ENCODE data around the gene DCST1.

DCST1 gene

DNA sequence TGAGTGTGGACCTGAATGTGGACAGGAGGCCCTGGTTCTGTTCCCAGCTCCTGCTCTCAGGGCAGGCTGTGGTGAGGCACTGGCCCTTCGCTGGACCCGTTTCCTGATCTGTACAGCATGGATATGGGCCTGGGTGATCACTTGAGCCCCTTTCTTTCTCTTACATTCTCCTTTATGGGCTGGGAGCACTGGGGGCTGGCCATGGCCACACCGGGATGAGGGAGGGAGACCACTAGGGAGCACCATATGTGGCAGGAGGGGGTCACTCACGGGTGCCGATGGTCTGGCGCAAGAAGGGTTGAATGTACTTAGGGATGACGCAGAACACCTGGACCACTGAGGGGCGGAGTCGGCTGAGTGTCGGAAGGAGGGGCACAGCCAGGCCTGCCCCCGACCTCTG is 2.7 kb upstream of the DCST1 start:
- no peak overlapping the region for H3K4me3 ChIP-seq (ENCODE audit: low read depth, low read length)

DNA sequence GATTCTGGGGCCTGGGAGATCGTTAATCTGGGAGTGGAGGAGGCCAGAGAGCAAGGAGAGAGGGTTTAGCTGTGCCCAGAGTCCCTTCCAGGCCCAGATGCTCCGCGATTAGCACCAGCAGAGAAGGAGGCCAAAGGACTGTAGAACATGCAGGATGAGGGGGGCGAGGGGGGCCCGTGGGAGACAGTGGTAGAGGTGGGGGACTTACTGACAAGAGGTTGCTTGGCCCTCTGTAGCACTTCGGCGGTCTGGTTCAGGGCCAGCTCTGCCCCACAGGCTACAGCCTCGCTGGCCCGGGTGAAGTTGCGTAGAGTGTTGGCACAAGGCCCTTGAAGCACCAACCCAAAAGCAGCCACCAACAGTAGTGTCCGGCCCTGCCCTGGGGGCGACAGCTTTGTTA is 738 bp upstream of the DCST1 start:
- no peak overlapping the region for H3K4me3 ChIP-seq (ENCODE audit: low read depth, low read length)

- no peak overlapping the region for H3K4me3 ChIP-seq (ENCODE audit: low read depth, low read length)
Observed at GRCh38 chr1:155034318-155035208, 939 bp downstream of the DCST1 start.

DNA sequence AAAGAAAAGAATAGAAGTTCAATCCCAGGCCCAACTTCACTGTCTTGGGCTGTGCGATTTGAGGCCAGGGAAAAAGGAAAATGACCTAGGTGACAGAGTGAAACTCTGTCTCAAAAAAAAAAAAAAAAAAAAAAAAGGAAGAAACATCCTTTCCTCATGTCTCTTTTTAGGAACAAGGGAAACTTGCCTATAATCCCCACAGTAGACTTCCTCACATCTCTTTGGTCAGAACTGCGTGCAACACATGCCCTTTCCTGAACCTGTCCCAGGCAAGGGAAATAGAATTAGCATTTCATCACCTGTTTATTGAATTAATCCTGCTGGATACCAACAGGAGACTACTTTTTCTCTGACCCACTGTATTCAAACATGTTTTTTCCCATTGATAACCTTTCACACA is 2.3 kb downstream of the DCST1 start:
- H3K4me3 ChIP-seq (ENCODE audit: low read depth, low read length) = no peak overlapping the region

DNA sequence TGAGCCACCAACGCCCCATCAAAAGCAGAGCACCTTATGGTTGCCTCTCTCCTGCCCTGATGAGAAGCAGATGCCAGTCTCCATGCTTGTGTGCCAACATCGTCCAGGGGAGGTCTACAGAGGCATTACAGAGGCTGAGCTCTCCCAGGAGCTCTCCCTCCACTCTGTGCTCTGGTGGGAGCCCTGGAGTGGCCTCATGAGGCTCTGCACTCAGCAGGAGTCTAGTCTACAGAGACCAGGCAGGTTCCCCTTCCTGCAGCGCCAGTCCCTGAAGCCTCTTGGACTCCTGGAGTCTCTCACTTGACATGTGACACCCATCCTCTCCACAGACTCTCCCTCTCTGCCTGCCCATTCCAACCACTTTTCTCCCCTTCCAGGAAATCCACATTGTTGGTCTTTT is 3.4 kb downstream of the DCST1 start:
- H3K4me3 ChIP-seq (ENCODE audit: low read depth, low read length) = no peak overlapping the region

- no peak overlapping the region for H3K4me3 ChIP-seq (ENCODE audit: low read depth, low read length)
Observed at GRCh38 chr1:155037851-155038441, 4.3 kb downstream of the DCST1 start.

- H3K4me3 ChIP-seq (ENCODE audit: low read depth, low read length) = no peak overlapping the region
Observed at GRCh38 chr1:155038602-155039307, 5.1 kb downstream of the DCST1 start.

- no peak overlapping the region for H3K4me3 ChIP-seq (ENCODE audit: low read depth, low read length)
Observed at GRCh38 chr1:155039308-155039669, 5.7 kb downstream of the DCST1 start.

GRCh38 chr1:155040358-155041093 is 6.9 kb downstream of the DCST1 start:
- no peak overlapping the region for H3K4me3 ChIP-seq (ENCODE audit: low read depth, low read length)

DNA sequence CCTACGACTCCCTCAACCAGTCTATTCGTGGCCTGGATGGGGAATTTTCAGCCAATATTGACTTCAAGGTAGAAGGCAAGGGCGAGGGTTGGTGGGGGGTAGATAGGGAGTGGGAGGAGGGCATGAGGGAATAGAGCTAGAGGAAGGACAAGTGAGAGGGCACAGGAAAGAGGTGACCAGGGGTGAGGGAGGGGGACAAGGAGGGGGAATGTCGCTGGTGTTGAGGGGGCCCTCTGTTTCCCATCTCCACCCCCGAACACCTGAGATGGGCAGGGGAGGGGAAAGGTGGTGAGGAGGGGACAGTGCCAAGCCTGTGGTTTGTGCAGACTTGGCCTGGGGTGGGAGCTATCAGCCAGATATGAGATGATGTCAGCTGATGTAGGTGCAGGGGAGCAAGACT is 9.2 kb downstream of the DCST1 start:
- no peak overlapping the region for H3K4me3 ChIP-seq (ENCODE audit: low read depth, low read length)

DNA sequence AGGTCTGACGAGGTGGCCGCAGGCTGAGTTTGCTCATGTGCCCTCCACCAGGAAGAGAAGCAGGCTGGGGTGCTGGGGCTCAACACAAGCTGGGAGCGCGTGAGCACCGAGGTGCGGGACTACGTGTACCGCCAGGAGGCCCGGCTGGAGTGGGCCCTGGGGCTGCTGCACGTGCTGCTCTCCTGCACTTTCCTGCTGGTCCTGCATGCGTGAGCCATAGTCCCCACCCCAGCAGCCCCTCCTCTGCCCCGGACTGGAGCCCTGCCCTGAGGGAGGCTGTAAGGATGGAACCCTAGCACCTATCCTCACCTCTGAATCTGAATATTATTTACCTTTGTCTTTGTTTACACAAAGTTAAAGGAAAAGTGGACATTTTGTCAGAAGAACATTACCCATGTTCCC is 9.7 kb downstream of the DCST1 start:
- no peak overlapping the region for H3K4me3 ChIP-seq (ENCODE audit: low read depth, low read length)

- no peak overlapping the region for H3K4me3 ChIP-seq (ENCODE audit: low read depth, low read length)
Observed at GRCh38 chr1:155043793-155044192, 10.2 kb downstream of the DCST1 start.

GRCh38 chr1:155044365-155044764 is 10.7 kb downstream of the DCST1 start:
- no peak overlapping the region for H3K4me3 ChIP-seq (ENCODE audit: low read depth, low read length)

- no peak overlapping the region for H3K4me3 ChIP-seq (ENCODE audit: low read depth, low read length)
Observed at GRCh38 chr1:155044812-155045657, 11.4 kb downstream of the DCST1 start.

DNA sequence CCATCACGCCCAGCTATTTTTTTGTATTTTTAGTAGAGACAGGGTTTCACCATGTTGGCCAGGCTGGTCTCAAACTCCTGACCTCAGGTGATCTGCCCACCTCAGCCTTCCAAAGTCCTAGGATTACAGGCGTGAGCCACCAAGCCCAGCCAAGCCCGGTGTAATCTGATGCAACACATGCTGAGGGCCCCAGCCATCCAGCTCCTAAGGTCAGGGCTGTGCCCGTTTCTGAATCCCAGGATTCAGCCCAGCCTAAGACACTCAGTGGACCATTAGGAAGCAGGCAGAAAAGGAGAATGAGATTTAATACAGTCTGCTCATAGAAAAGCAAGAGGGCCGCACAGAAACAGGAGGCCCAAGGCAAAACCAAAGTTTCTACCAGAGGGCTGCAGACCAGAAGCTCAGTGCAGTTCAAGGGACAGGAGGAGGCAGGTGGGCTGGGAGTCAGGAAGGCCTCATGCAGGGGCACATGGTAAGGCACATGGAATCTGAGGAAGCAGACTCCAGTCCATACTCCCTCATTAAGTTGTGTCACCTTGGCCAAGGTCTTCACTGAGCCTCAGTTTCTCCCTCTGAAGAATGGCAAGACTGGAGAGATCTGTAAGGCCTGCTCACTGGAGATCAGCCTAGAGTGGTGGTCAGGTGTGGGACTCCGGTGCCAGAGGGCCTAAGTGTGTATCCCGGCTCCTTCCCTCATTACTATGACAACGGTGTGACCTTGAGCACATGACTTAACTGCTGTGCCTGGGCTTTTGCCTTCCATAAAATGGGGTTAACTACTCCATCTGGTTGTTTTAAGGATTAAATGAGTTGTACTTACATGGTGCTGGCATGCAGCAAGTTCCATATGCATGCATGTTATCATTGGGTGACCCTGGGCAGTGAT is 15.1 kb downstream of the DCST1 start:
- H3K4me3 ChIP-seq (ENCODE audit: low read depth, low read length) = no peak overlapping the region

- no peak overlapping the region for H3K4me3 ChIP-seq (ENCODE audit: low read depth, low read length)
Observed at GRCh38 chr1:155049651-155050559, 16.3 kb downstream of the DCST1 start.

- peak within 1 kb of the TSS; percentile 55 for H3K4me3 ChIP-seq (ENCODE audit: low read depth, low read length)
Observed at GRCh38 chr1:155050560-155051341, 17.1 kb downstream of the DCST1 start, which contains the start of gene ADAM15. Gene ADAM15, plus strand, starts transcription at chr1:155051316. Its CDS starts 71 bp downstream, at chr1:155051387.

Data from iPS-11a (cell line).